Activated CD8-positive, alpha-beta T cell treated with anti-CD3 and anti-CD28 coated beads for 36 hours (primary cell): ENCODE results near the gene ASB13. TPM values are rescaled to one million over a fixed set of nuclear protein-coding genes. Genes with fewer than 3 reads are reported as not detected.

Experiments used
- ATAC-seq: fragments of 200-7000 bp; cut with Tn5 transposase; one replicate; pipeline ENCODE4 v1.10.0; 2021; ENCODE audit warnings: mild to moderate bottlenecking, moderate library complexity
- CTCF ChIA-PET: fragments of 350-600 bp; sonication (Branson Sonifier 250); formaldehyde crosslinking; loops from one replicate; lab custom pipeline; 2021; ENCODE audit warnings: antibody characterized with exemption; lab: Charles Lee
- POLR2A ChIA-PET: fragments of 350-600 bp; sonication (Branson Sonifier 250); formaldehyde crosslinking; loops from one replicate; lab custom pipeline; 2021; ENCODE audit warnings: antibody characterized with exemption; lab: Charles Lee
- DNase-seq: peaks from one replicate; pipeline ENCODE4 v3.0.0-alpha.2; 2020
- H3K27ac Mint-ChIP-seq: one replicate; pipeline ENCODE4 v1.8.0; 2021; ENCODE audit warnings: mild to moderate bottlenecking, mixed read lengths
- H3K27me3 Mint-ChIP-seq: one replicate; pipeline ENCODE4 v1.8.0; 2021; ENCODE audit warnings: mixed read lengths
- H3K36me3 Mint-ChIP-seq: one replicate; pipeline ENCODE4 v1.8.0; 2021; ENCODE audit warnings: low read depth, mixed read lengths
- H3K4me1 Mint-ChIP-seq: one replicate; pipeline ENCODE4 v1.8.0; 2021; ENCODE audit warnings: low read depth, mixed read lengths
- H3K4me3 Mint-ChIP-seq: one replicate; pipeline ENCODE4 v1.8.0; 2021; ENCODE audit warnings: mild to moderate bottlenecking, moderate library complexity, mixed read lengths
- H3K9me3 Mint-ChIP-seq: one replicate; pipeline ENCODE4 v1.8.0; 2021; ENCODE audit warnings: mixed read lengths
- CTCF ChIP-seq: fragments of 200-600 bp; IDR thresholded peaks from one replicate; pipeline ENCODE4 v1.8.0; 2022; ENCODE audit warnings: antibody characterized with exemption, mild to moderate bottlenecking
- intact Hi-C: fragments of 100-400 bp; cut with micrococcal nuclease; formaldehyde crosslinking; loops from one replicate; pipeline ENCODE4 v1.10.0; 2022
- total RNA-seq, 2 experiments: library from RNA; stranded (reverse); gene quantifications; one replicate each; pipeline ENCODE4 v1.2.3, GENCODE V29; 2021

Gene ASB13
- total RNA-seq, 2 experiments from 2014 or later = 8.9 to 9.2 TPM

GRCh38 chr10:5607594-5607993 is 58.8 kb downstream of the ASB13 start:
- no peak for ATAC-seq
- Mint-ChIP-seq H3K27ac (no peak overlapping the region), H3K4me3 (no peak overlapping the region), H3K27me3 (no peaks in the 10 kb centered on the region), H3K4me1 (no peaks in the 10 kb centered on the region), H3K36me3 (no peaks in the 10 kb centered on the region), H3K9me3 (no peaks in the 10 kb centered on the region)
- no peak for TF ChIP-seq CTCF
- DNase-seq = no peak
- intact Hi-C loops = no loop called here
- CTCF ChIA-PET = interaction anchor here (1.4 to 2.6 kb wide), 2 partner anchors 8 to 15 kb away, joined by 4 to 9 read pairs; no protein-coding TSS in a partner anchor
- POLR2A ChIA-PET = no interaction called here

GRCh38 chr10:5606864-5607263 is 59.5 kb downstream of the ASB13 start:
- CTCF ChIA-PET = interaction anchor here (2.6 kb wide), 1 partner anchor 16 kb away, joined by 9 read pairs; no protein-coding TSS in a partner anchor
- no peaks in the 10 kb centered on the region for H3K9me3 Mint-ChIP-seq
- no peak for ATAC-seq

GRCh38 chr10:5606321-5606720 is 60.1 kb downstream of the ASB13 start:
- Mint-ChIP-seq H3K27me3 (no peaks in the 10 kb centered on the region), H3K36me3 (no peaks in the 10 kb centered on the region), H3K27ac (no peak overlapping the region), H3K4me3 (no peak overlapping the region), H3K4me1 (no peaks in the 10 kb centered on the region), H3K9me3 (no peaks in the 10 kb centered on the region)
- CTCF ChIA-PET = interaction anchor here (2.6 kb wide), 1 partner anchor 17 kb away, joined by 9 read pairs; no protein-coding TSS in a partner anchor
- DNase-seq = no peak
- no peak for TF ChIP-seq CTCF
- POLR2A ChIA-PET = no interaction called here
- intact Hi-C loops = no loop called here
- no peak for ATAC-seq

More at GRCh38 chr10:5606864-5607263, 59.5 kb downstream of the ASB13 start:
- POLR2A ChIA-PET = no interaction called here
- Mint-ChIP-seq H3K4me1 (no peaks in the 10 kb centered on the region), H3K27me3 (no peaks in the 10 kb centered on the region), H3K27ac (no peak overlapping the region), H3K4me3 (no peak overlapping the region), H3K36me3 (no peaks in the 10 kb centered on the region)
- TF ChIP-seq CTCF = no peak
- intact Hi-C loops = no loop called here
- peak; percentile 10 for DNase-seq

- no peak overlapping the region for H3K4me3 Mint-ChIP-seq
- POLR2A ChIA-PET = interaction anchor here (0.7 kb wide), 1 partner anchor 161 kb away, joined by 3 read pairs; no protein-coding TSS in a partner anchor
- DNase-seq (no peak), ATAC-seq (no peak)
- CTCF ChIA-PET = interaction anchor here (1.1 to 1.5 kb wide), 2 partner anchors 18 to 161 kb away, joined by 3 to 5 read pairs; no protein-coding TSS in a partner anchor
- H3K27me3 Mint-ChIP-seq = no peaks in the 10 kb centered on the region
- H3K9me3 Mint-ChIP-seq = no peaks in the 10 kb centered on the region
- H3K27ac Mint-ChIP-seq = no peak overlapping the region
- H3K36me3 Mint-ChIP-seq = no peaks in the 10 kb centered on the region
- intact Hi-C loops = no loop called here
- no peak for TF ChIP-seq CTCF
- H3K4me1 Mint-ChIP-seq = no peaks in the 10 kb centered on the region
Observed at GRCh38 chr10:5604961-5605360, 61.4 kb downstream of the ASB13 start.

GRCh38 chr10:5604236-5604925 is 62.0 kb downstream of the ASB13 start:
- POLR2A ChIA-PET = interaction anchor here (0.7 kb wide), 1 partner anchor 160 kb away, joined by 3 read pairs; no protein-coding TSS in a partner anchor
- no peak overlapping the region for H3K4me3 Mint-ChIP-seq
- no peak for TF ChIP-seq CTCF
- H3K27me3 Mint-ChIP-seq = no peaks in the 10 kb centered on the region
- DNase-seq (no peak), ATAC-seq (no peak)
- H3K36me3 Mint-ChIP-seq = no peaks in the 10 kb centered on the region
- no peaks in the 10 kb centered on the region for H3K9me3 Mint-ChIP-seq
- CTCF ChIA-PET = interaction anchor here (1.0 to 2.7 kb wide), 4 partner anchors 18 to 161 kb away, joined by 3 to 10 read pairs (median 4); no protein-coding TSS in a partner anchor
- intact Hi-C loops = no loop called here
- H3K27ac Mint-ChIP-seq = no peak overlapping the region
- no peaks in the 10 kb centered on the region for H3K4me1 Mint-ChIP-seq
